Rectal smooth muscle tissue (tissue), 1 donor: ENCODE data around the gene PTPRG.

Source experiments
- H3K27ac ChIP-seq: one replicate; pipeline ENCODE4 v1.7.0; 2013; ENCODE audit warnings: low read depth, low read length, inconsistent platforms
- H3K27me3 ChIP-seq: one replicate; pipeline ENCODE4 v1.7.0; 2013; ENCODE audit warnings: low read length; ENCODE audit not compliant: control insufficient read depth, insufficient read depth
- H3K36me3 ChIP-seq: one replicate; pipeline ENCODE4 v1.7.0; 2013; ENCODE audit warnings: low read length; ENCODE audit not compliant: control insufficient read depth, insufficient read depth
- H3K4me1 ChIP-seq: one replicate; pipeline ENCODE4 v1.7.0; 2013; ENCODE audit warnings: low read length; ENCODE audit not compliant: control insufficient read depth, insufficient read depth
- H3K4me3 ChIP-seq: one replicate; pipeline ENCODE4 v1.7.0; 2013; ENCODE audit warnings: low read length
- H3K9ac ChIP-seq: one replicate; pipeline ENCODE4 v1.7.0; 2013; ENCODE audit warnings: low read length

Gene PTPRG

DNA sequence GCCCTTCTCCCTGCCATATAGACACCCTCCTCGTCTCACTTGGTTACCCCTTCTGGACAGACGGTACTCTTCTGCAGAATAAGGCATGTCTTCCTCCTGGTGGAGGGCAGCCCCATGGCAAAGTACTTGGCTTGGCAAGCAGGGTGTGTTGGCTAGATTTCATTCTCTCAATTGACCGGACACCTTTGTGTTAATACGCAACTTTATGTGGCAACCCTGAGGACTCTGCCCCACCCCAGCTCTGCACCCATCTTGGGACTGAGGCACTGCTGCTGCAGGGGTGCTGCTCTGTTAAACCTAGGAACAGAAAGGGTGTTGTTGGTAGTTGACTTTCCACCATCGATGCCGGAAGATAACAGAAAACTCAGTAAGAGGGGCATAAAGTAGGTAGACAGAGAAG, 55.2 kb downstream of the PTPRG start:
- Histone ChIP-seq H3K27me3 (no peaks in the 10 kb centered on the region), H3K4me1 (peaks cover 3% of the 10 kb centered on the region), H3K36me3 (no peaks in the 10 kb centered on the region), H3K27ac (no peak overlapping the region), H3K9ac (no peak overlapping the region), H3K4me3 (no peak overlapping the region)

DNA sequence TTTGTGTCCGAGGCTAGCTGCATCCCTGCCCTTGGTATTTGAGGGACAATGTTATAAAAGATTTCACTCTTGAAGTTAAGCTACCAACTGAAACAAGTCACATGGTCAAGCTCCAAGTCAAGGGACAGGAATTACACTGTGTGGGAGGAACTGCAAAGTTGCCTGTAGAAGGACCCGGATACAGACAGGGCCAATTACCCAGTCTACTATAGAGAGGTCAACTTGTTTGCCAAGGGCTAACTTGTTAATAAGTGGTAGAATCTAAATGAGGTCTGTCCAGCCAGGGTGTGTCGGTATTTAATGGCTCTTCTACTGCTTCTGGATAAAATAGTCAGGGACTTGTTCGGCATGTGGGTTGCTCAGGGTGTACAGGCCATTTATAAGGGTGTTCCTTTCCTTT, 55.7 kb downstream of the PTPRG start:
- peaks cover 3% of the 10 kb centered on the region for H3K4me1 ChIP-seq
- H3K36me3 ChIP-seq: no peaks in the 10 kb centered on the region
- no peak overlapping the region for H3K9ac ChIP-seq
- no peak overlapping the region for H3K4me3 ChIP-seq
- no peak overlapping the region for H3K27ac ChIP-seq
- H3K27me3 ChIP-seq: no peaks in the 10 kb centered on the region

DNA sequence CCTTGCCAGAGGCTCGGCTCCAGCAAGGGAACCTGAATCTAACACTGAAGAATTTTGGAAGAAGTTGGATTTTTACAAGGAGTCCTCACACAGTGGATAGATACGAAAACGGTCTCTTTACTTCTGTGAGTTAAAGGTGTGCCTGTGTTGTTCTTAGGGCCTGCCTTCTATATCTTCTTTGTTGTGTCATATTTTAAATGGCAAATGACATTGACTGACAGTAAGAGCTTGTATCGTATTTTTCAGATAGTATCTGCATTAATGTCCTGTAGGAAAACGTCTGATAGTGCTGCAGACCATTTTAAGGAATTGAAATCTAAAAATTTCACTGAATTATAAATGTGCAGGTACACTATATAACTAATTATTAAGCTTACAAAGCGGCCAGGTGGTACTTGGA, 56.3 kb downstream of the PTPRG start:
- Histone ChIP-seq H3K4me1 (no peaks in the 10 kb centered on the region), H3K9ac (no peak overlapping the region), H3K27me3 (no peaks in the 10 kb centered on the region), H3K36me3 (no peaks in the 10 kb centered on the region), H3K27ac (no peak overlapping the region), H3K4me3 (no peak overlapping the region)

DNA sequence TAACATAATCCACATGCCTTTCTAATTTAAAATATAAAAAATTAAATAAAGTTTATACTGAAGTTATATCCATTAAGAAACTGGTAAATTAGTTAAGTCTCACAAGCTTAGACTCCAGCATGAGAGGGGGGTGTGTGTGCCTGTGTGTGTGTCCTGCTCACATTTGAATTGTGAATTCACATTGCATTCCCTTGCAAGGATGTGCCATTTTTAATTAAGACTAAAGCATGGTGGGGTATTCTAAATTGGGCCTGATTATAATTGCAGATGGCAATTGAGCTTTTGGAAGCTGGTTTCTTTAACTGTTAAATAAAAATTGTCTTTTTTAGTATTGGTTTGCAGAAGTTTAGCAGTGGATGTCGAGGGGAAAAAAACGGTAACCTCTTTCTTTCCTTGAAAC, 56.9 kb downstream of the PTPRG start:
- H3K27ac ChIP-seq: no peak overlapping the region
- H3K36me3 ChIP-seq: no peaks in the 10 kb centered on the region
- no peaks in the 10 kb centered on the region for H3K4me1 ChIP-seq
- no peaks in the 10 kb centered on the region for H3K27me3 ChIP-seq
- H3K4me3 ChIP-seq: no peak overlapping the region
- no peak overlapping the region for H3K9ac ChIP-seq

DNA sequence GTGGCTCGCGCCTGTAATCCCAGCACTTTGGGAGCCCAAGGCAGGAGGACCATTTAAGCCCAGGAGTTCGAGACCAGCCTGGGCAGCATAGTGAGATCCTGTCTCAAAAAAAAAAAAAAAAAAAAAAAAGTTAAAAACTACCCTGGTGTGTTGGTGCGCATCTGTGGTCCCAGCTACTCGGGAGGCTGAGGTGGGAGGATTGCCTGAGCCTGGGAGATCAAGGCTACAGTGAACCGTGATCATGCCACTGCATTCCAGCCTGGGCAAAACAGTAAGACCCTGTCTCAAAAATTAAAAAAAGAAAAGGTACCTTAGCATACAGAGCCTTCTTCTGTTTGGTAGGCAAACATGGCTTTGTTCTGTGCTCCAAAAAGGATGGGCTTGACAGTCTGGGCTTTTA, 57.5 kb downstream of the PTPRG start:
- Histone ChIP-seq H3K9ac (no peak overlapping the region), H3K4me1 (no peaks in the 10 kb centered on the region), H3K36me3 (no peaks in the 10 kb centered on the region), H3K27me3 (no peaks in the 10 kb centered on the region), H3K27ac (no peak overlapping the region), H3K4me3 (no peak overlapping the region)

DNA sequence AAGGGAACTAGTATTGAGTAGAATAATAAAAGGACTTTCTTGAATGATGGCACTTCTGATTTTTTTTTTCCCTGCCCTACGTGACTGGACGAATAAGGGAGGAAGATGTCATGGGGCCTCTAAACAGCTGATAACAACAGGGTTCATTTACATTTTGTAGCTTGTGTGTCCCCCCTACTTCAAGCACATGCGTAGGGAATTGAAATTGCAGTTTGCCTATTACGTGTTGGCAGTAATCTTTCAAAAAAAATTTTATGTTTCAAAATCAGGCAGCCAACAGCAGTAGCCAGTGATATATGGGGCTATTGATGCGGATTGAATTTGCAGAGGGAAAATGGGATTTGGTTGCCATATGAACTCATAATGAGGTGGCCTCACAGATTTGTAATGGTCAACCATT, 58.7 kb downstream of the PTPRG start:
- no peaks in the 10 kb centered on the region for H3K4me1 ChIP-seq
- H3K36me3 ChIP-seq: no peaks in the 10 kb centered on the region
- no peaks in the 10 kb centered on the region for H3K27me3 ChIP-seq
- no peak overlapping the region for H3K27ac ChIP-seq
- no peak overlapping the region for H3K9ac ChIP-seq
- no peak overlapping the region for H3K4me3 ChIP-seq

DNA sequence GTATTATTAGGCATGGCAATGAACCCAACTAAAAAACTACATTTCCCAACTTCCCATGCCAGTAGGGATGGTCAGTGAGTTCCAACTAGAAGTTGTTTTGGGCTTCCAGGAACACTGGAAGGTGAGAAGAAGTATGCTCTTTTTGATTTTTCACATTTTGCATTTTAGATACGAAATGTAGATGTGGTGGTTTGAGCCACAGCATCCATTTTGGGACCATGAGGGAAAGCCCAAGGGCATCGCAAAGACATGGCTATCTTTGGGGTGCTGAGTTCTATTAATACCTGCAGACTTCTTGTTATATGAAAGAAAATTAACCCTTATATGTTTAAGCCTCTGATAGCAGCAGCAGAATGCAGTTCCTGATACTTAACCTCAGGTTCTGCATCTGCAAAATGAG, 62.9 kb downstream of the PTPRG start:
- no peak overlapping the region for H3K4me3 ChIP-seq
- no peak overlapping the region for H3K9ac ChIP-seq
- no peak overlapping the region for H3K27ac ChIP-seq
- no peaks in the 10 kb centered on the region for H3K36me3 ChIP-seq
- no peaks in the 10 kb centered on the region for H3K4me1 ChIP-seq
- no peaks in the 10 kb centered on the region for H3K27me3 ChIP-seq

DNA sequence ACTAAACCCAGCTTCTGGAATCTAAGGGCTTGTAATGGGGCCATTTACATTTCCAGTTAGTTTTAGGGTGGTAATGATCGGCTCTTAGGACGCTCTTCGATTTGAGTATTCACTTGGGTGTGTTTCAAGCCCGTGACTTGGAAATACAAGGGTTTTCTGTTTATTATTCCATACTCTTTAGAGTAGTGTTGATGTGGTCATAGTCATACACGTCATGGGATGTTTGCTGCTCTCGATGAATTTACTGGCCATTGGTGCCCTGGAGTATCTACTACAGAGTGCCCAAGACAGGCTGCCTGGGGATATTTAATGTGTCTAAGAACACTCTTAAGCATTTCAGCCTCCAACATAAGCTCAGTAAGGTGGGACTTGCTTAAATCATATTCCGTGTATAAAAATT, 64.1 kb downstream of the PTPRG start:
- H3K4me3 ChIP-seq: no peak overlapping the region
- H3K27ac ChIP-seq: no peak overlapping the region
- H3K27me3 ChIP-seq: no peaks in the 10 kb centered on the region
- no peaks in the 10 kb centered on the region for H3K36me3 ChIP-seq
- no peaks in the 10 kb centered on the region for H3K4me1 ChIP-seq
- no peak overlapping the region for H3K9ac ChIP-seq

DNA sequence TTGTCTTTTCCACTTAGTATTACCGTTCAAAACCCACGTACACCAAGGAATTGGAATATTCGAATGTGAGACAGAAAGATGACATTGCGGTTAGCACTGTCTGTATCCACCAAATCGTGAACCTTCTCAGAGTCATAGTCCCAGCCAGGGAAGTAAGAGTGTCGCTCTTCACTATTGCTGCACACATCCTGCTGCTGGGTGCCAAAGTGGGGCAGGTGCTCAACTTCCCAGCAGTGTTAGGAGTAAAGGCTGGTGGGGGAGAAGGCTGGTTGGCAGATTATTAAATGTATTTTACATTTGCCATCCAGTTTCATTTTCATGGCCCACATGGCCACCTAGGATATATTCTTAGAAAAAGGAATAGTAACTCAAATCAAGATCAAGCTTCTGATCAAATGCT, 65.1 kb downstream of the PTPRG start:
- no peak overlapping the region for H3K9ac ChIP-seq
- H3K27ac ChIP-seq: no peak overlapping the region
- H3K4me1 ChIP-seq: no peaks in the 10 kb centered on the region
- no peaks in the 10 kb centered on the region for H3K36me3 ChIP-seq
- no peaks in the 10 kb centered on the region for H3K27me3 ChIP-seq
- H3K4me3 ChIP-seq: no peak overlapping the region

DNA sequence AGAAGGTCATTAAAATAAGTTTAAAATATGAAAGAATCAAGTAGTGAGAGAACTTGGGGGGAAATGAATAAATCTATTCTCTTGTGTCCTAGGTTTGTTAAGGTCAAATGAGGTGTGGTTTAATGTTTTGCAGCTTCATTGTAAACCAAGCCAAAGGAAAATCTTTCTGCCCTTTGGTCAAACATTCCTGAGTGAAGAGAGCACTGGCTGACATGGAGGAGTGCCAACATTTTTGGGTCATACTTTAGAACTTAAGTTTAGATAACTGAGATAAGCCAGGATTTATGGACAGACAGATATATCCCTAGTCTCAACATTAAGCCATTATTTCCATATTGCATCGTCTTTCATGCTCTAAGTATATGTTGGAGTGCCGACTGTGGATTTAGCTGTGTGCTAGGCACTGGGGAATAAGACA, 66.4 kb downstream of the PTPRG start:
- Histone ChIP-seq H3K36me3 (no peaks in the 10 kb centered on the region), H3K9ac (no peak overlapping the region), H3K27me3 (no peaks in the 10 kb centered on the region), H3K4me1 (no peaks in the 10 kb centered on the region), H3K27ac (no peak overlapping the region), H3K4me3 (no peak overlapping the region)

DNA sequence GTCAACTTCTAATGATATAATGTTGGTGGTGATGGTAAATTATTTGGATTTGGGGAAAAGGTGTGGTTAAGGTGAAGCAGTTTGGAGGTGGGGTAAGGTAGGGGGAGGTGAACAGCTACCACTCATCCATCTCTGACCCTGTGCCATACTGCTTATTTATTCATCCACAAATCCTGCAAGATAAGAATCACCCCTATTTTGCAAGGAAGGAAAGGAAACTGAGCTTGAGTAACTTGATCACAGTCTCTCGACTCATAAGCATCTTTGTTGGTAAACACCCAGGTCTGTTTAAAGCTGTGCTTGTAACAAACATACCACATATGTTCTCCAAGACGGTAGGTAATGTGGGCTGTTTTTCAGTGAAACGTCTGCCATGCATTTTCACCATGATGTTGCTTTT, 67.3 kb downstream of the PTPRG start:
- no peaks in the 10 kb centered on the region for H3K36me3 ChIP-seq
- H3K4me3 ChIP-seq: no peak overlapping the region
- H3K27me3 ChIP-seq: no peaks in the 10 kb centered on the region
- H3K4me1 ChIP-seq: no peaks in the 10 kb centered on the region
- H3K9ac ChIP-seq: no peak overlapping the region
- no peak overlapping the region for H3K27ac ChIP-seq

DNA sequence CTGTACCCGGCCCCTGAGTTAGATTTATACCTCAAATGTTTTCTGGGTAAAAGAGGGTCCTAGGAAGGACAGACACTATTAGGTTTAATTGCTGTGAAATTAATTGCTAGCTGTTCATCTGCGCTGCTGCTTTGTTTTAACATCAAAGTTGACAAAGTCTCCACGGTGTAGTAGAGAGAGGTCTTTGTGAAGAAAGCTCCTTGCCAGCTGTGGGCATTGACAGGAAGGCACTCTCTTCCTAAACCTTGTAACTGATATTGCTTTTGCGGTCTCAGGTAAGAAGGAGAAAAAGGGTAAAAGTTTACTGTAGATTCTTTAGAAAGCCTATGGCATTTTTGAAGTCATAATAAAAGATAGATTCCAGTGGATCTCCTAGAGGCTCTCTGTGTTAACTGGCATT, 68.1 kb downstream of the PTPRG start:
- Histone ChIP-seq H3K9ac (no peak overlapping the region), H3K4me1 (no peaks in the 10 kb centered on the region), H3K27me3 (no peaks in the 10 kb centered on the region), H3K36me3 (no peaks in the 10 kb centered on the region), H3K4me3 (no peak overlapping the region), H3K27ac (no peak overlapping the region)

DNA sequence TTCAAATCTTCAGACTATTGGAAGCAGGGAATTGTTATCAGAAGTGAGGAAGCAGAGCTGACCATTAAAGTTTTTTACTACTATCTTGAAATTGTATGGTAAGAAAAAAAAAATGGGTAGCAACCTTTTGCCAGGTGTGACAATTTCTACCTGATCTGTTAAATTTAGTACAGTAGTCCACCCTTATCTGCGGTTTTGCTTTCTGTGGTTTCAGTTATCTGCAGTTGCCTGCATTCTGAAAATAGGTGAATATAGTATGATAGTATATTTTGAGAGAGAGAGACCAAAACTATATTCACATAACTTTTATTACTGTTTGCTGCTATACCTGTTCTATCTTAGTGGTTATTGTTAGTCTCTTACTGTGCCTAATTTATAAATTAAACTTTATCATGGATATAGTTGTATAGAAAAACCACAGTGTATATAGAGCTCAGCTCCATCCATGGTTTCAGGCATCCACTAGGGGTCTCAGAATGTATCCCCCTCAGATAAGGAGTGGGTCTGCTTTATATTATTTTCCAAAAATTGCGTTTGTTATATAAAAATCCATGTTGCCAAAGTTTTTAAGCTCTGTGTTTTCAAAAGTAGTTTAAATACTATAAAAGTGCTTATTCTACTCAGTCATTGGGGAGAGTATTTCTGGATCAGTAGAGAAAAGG, 69.9 kb downstream of the PTPRG start:
- Histone ChIP-seq H3K4me1 (no peaks in the 10 kb centered on the region), H3K27me3 (no peaks in the 10 kb centered on the region), H3K36me3 (no peaks in the 10 kb centered on the region), H3K27ac (no peak overlapping the region), H3K4me3 (no peak overlapping the region), H3K9ac (no peak overlapping the region)
